IMR-90 (cell line): ENCODE data around the gene PIK3R5. TPM values are rescaled to one million over a fixed set of nuclear protein-coding genes. Genes with fewer than 3 reads are reported as not detected.

Experiments
- ATAC-seq: fragments of 200-7000 bp; cut with Tn5 transposase; 2 replicates; pipeline ENCODE4 v1.9.1; 2020; ENCODE audit warnings: low read depth, mild to moderate bottlenecking, moderate library complexity
- BruUV-seq: library from RNA; stranded (reverse); fragments of 400-500 nt; replicated peaks from 2 replicates; lab custom pipeline; 2021; lab: Mats Ljungman, UMichigan
- CTCF ChIA-PET: fragments of 300-600 bp; formaldehyde crosslinking; extraction: SDS; loops from one replicate; lab custom pipeline; 2021; ENCODE audit warnings: antibody characterized with exemption; lab: Yijun Ruan, JAX
- POLR2A ChIA-PET: fragments of 300-600 bp; sonication (Branson Sonifier 250); formaldehyde crosslinking; loops from one replicate; lab custom pipeline; 2022; ENCODE audit warnings: antibody characterized with exemption; ENCODE audit not compliant: unreplicated experiment; lab: Charles Lee
- DNase-seq: peaks from one replicate; pipeline ENCODE4 v3.0.0; 2013
- H2AFZ ChIP-seq: replicated peaks from 2 replicates; pipeline ENCODE3; 2013; ENCODE audit warnings: low read length, mild to moderate bottlenecking; ENCODE audit not compliant: poor library complexity
- H2AK5ac ChIP-seq: 2 replicates; pipeline ENCODE4 v1.6.1; 2013; ENCODE audit warnings: low read depth, low read length, inconsistent platforms
- H2AK9ac ChIP-seq: replicated peaks from 2 replicates; pipeline ENCODE3; 2013; ENCODE audit warnings: mild to moderate bottlenecking, low read depth, low read length, moderate library complexity; ENCODE audit not compliant: poor library complexity
- H2BK120ac ChIP-seq: 2 replicates; pipeline ENCODE4 v1.6.1; 2013; ENCODE audit warnings: low read depth, low read length, inconsistent platforms
- H2BK15ac ChIP-seq: 3 replicates; pipeline ENCODE4 v1.6.1; 2013; ENCODE audit warnings: low read depth, low read length, inconsistent platforms
- H2BK20ac ChIP-seq: 2 replicates; pipeline ENCODE4 v1.6.1; 2013; ENCODE audit warnings: low read depth, mild to moderate bottlenecking, inconsistent platforms, low read length, moderate library complexity
- H2BK5ac ChIP-seq: 2 replicates; pipeline ENCODE4 v1.6.1; 2013; ENCODE audit warnings: mild to moderate bottlenecking, low read depth, low read length, inconsistent platforms; ENCODE audit not compliant: poor library complexity, severe bottlenecking
- H3K14ac ChIP-seq: replicated peaks from 2 replicates; pipeline ENCODE4 v1.6.1; 2013; ENCODE audit warnings: low read depth, low read length, inconsistent platforms
- H3K18ac ChIP-seq: 2 replicates; pipeline ENCODE4 v1.6.1; 2013; ENCODE audit warnings: low read depth, low read length, control low read depth
- H3K23ac ChIP-seq: 2 replicates; pipeline ENCODE4 v1.6.1; 2013; ENCODE audit warnings: low read depth, low read length, inconsistent platforms
- H3K27ac ChIP-seq: 2 replicates; pipeline ENCODE4 v1.5.1; 2013; ENCODE audit warnings: mild to moderate bottlenecking, control low read depth, low read length; ENCODE audit not compliant: insufficient read depth
- H3K27me3 ChIP-seq: 2 replicates; pipeline ENCODE4 v1.6.1; 2013; ENCODE audit warnings: low read length; ENCODE audit not compliant: control insufficient read depth, insufficient read depth
- H3K36me3 ChIP-seq: 2 replicates; pipeline ENCODE4 v1.6.1; 2013; ENCODE audit warnings: low read length, mixed read lengths; ENCODE audit not compliant: control insufficient read depth, insufficient read depth
- H3K4ac ChIP-seq: 2 replicates; pipeline ENCODE4 v1.6.1; 2013; ENCODE audit warnings: low read depth, low read length, inconsistent platforms
- H3K4me1 ChIP-seq: 2 replicates; pipeline ENCODE4 v1.6.1; 2013; ENCODE audit warnings: low read length, mixed read lengths; ENCODE audit not compliant: control insufficient read depth, insufficient read depth
- H3K4me2 ChIP-seq: 2 replicates; pipeline ENCODE4 v1.6.1; 2013; ENCODE audit warnings: low read depth, mild to moderate bottlenecking, control low read depth, low read length, moderate library complexity
- H3K4me3 ChIP-seq: 2 replicates; pipeline ENCODE4 v1.5.1; 2013; ENCODE audit warnings: low read depth, mild to moderate bottlenecking, control low read depth, low read length, moderate library complexity; ENCODE audit not compliant: insufficient read depth
- H3K56ac ChIP-seq: 2 replicates; pipeline ENCODE4 v1.6.1; 2013; ENCODE audit warnings: low read length, inconsistent platforms; ENCODE audit not compliant: insufficient read depth; ENCODE audit errors: extremely low read depth
- H3K79me1 ChIP-seq, 2 experiments: 2 replicates each; pipeline ENCODE4 v1.6.1; 2013; ENCODE audit warnings: low read length in 2 of 2, inconsistent platforms in 1 of 2, low read depth in 1 of 2
- H3K9ac ChIP-seq: 2 replicates; pipeline ENCODE4 v1.6.1; 2013; ENCODE audit warnings: low read depth, low read length, control low read depth
- H3K9me1 ChIP-seq: 2 replicates; pipeline ENCODE4 v1.6.1; 2013; ENCODE audit warnings: low read length, inconsistent platforms; ENCODE audit not compliant: insufficient read depth
- H3K9me3 ChIP-seq: 2 replicates; pipeline ENCODE4 v1.6.1; 2013; ENCODE audit warnings: low read length; ENCODE audit not compliant: control insufficient read depth, insufficient read depth
- H4K20me1 ChIP-seq: 2 replicates; pipeline ENCODE4 v1.6.1; 2013; ENCODE audit warnings: low read length, inconsistent platforms; ENCODE audit not compliant: insufficient read depth
- H4K5ac ChIP-seq: 2 replicates; pipeline ENCODE4 v1.6.1; 2013; ENCODE audit warnings: mild to moderate bottlenecking, low read depth, low read length, control low read depth
- H4K8ac ChIP-seq, 2 experiments: 2 replicates each; pipeline ENCODE4 v1.6.1; 2013; ENCODE audit warnings: low read depth in 2 of 2, low read length in 2 of 2, control low read depth in 1 of 2, inconsistent platforms in 1 of 2
- H4K91ac ChIP-seq: 2 replicates; pipeline ENCODE4 v1.6.1; 2013; ENCODE audit warnings: low read depth, low read length, inconsistent platforms; ENCODE audit not compliant: insufficient read depth
- BHLHE40 ChIP-seq: fragments of 150-350 bp; IDR thresholded peaks from 2 replicates; pipeline ENCODE4 v1.6.1; 2016; ENCODE audit warnings: mild to moderate bottlenecking, low read depth, low read length
- CHD1 ChIP-seq: IDR thresholded peaks from 2 replicates; pipeline ENCODE4 v1.6.1; 2012; ENCODE audit warnings: low read depth, low read length, improper control_type of control experiment
- FOS ChIP-seq: fragments of 150-350 bp; IDR thresholded peaks from 2 replicates; pipeline ENCODE4 v1.6.1; 2016; ENCODE audit warnings: low read depth, low read length
- MXI1 ChIP-seq: IDR thresholded peaks from 2 replicates; pipeline ENCODE4 v1.6.1; 2012; ENCODE audit warnings: low read depth, mild to moderate bottlenecking, low read length, moderate library complexity, borderline replicate concordance
- NFE2L2 ChIP-seq: fragments of 150-350 bp; IDR thresholded peaks from 2 replicates; pipeline ENCODE4 v1.6.1; 2016; ENCODE audit warnings: low read depth, mild to moderate bottlenecking, low read length
- RAD21 ChIP-seq: IDR thresholded peaks from 2 replicates; pipeline ENCODE4 v1.6.1; 2012; ENCODE audit warnings: low read length, improper control_type of control experiment
- RCOR1 ChIP-seq: IDR thresholded peaks from 2 replicates; pipeline ENCODE4 v1.6.1; 2012; ENCODE audit warnings: mild to moderate bottlenecking, low read length, improper control_type of control experiment; ENCODE audit not compliant: insufficient replicate concordance
- WGBS, 2 experiments: methylation state at CpG; one replicate each; pipeline versions ENCODE4 v1.1.5 to v1.1.7; 2013; ENCODE audit warnings: missing lambda C conversion rate in 2 of 2; ENCODE audit not compliant: insufficient read length in 1 of 2; ENCODE audit errors: extremely low coverage in 2 of 2; 5-methylcytosine and 5-hydroxymethylcytosine counted together
- dilution Hi-C: fragments of 300-500 bp; cut with HindIII; formaldehyde crosslinking; loops from one replicate; pipeline ENCODE4 v1.14.3; 2018; ENCODE audit warnings: low sequenced_read_pairs; ENCODE audit not compliant: unreplicated experiment
- in situ Hi-C: fragments of 300-500 bp; cut with MboI; formaldehyde crosslinking; loops from 3 replicates; pipeline ENCODE4 v1.14.3; 2019; ENCODE audit warnings: low sequenced_read_pairs, inconsistent platforms, mixed read lengths
- intact Hi-C: fragments of 100-400 bp; cut with micrococcal nuclease; formaldehyde crosslinking; loops from 2 replicates; pipeline ENCODE4 v1.10.0; 2022
- polyA plus RNA-seq, 3 experiments: library from polyadenylated mRNA; depleted of rRNA; stranded (reverse); fragments of >200 nt; gene quantifications; 2 replicates each; pipeline ENCODE4 v1.2.3, GENCODE V29; 2012; ENCODE audit warnings: low replicate concordance in 1 of 3
- total RNA-seq: library from RNA; depleted of rRNA; stranded (reverse); fragments of >200 nt; gene quantifications from 2 replicates; pipeline ENCODE4 v1.2.3, GENCODE V29; 2012
- TF ChIP-seq, protein P1 (sequence below): conservative IDR thresholded peaks from 2 replicates; pipeline ENCODE4 v1.5.1; 2012; ENCODE audit warnings: mild to moderate bottlenecking, low read depth, low read length, improper control_type of control experiment

Gene PIK3R5
- total and polyA plus RNA-seq, 2 of the 4 experiments (the other 2 are of a cell fraction), result not detected

DNA sequence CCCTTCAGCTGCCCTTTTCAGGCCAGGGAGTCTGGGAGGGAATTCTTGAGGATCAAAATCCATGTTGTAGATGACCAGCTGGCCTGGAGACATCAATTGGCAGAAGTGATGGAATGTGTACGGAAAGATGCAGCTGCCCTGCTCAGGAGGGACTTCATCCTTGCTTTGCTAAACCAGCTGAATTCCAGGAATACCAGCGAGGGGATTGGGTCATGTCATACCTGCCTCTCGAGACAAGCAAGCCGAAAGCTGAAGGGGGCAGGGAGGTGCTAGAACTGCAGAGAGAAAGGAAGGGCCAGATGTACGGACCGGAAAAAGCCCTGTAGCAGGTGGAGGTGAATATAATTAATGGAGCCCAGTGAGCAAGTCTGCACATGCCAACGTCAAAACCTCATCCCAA, 30.2 kb upstream of the PIK3R5 start:
- no peak overlapping the region for H2BK20ac ChIP-seq
- POLR2A ChIA-PET, result no interaction called here
- H4K8ac ChIP-seq, result no peak overlapping the region
- no peak overlapping the region for H2BK15ac ChIP-seq
- dilution Hi-C loops (no loop called here), intact Hi-C loops (loop anchor here (10.0 kb wide), 2 partner anchors 349 to 439 kb away; no protein-coding TSS in a partner anchor), in situ Hi-C loops (no loop called here)
- no peak overlapping the region for H2BK120ac ChIP-seq
- H3K4me2 ChIP-seq, result no peak overlapping the region
- no peak overlapping the region for H3K23ac ChIP-seq
- H3K4me1 ChIP-seq, result no peaks in the 10 kb centered on the region
- H3K79me1 ChIP-seq, result no peaks in the 10 kb centered on the region
- H2AK9ac ChIP-seq, result no peak overlapping the region
- no peaks in the 10 kb centered on the region for H3K36me3 ChIP-seq
- H2AFZ ChIP-seq, result no peak overlapping the region
- no peaks in the 10 kb centered on the region for H4K20me1 ChIP-seq
- no peaks in the 10 kb centered on the region for H3K9me3 ChIP-seq
- H3K4me3 ChIP-seq, result no peak overlapping the region
- no peak overlapping the region for H3K4ac ChIP-seq
- H2AK5ac ChIP-seq, result no peak overlapping the region
- no peak overlapping the region for H3K9ac ChIP-seq
- no TSS peak for BruUV-seq
- no peak overlapping the region for H4K91ac ChIP-seq
- no peak for TF ChIP-seq BHLHE40
- TF ChIP-seq RCOR1, result no peak
- no peak for TF ChIP-seq CHD1
- TF ChIP-seq, protein P1, sequence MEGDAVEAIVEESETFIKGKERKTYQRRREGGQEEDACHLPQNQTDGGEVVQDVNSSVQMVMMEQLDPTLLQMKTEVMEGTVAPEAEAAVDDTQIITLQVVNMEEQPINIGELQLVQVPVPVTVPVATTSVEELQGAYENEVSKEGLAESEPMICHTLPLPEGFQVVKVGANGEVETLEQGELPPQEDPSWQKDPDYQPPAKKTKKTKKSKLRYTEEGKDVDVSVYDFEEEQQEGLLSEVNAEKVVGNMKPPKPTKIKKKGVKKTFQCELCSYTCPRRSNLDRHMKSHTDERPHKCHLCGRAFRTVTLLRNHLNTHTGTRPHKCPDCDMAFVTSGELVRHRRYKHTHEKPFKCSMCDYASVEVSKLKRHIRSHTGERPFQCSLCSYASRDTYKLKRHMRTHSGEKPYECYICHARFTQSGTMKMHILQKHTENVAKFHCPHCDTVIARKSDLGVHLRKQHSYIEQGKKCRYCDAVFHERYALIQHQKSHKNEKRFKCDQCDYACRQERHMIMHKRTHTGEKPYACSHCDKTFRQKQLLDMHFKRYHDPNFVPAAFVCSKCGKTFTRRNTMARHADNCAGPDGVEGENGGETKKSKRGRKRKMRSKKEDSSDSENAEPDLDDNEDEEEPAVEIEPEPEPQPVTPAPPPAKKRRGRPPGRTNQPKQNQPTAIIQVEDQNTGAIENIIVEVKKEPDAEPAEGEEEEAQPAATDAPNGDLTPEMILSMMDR, result no peak
- TF ChIP-seq MXI1, result no peak
- no peak for TF ChIP-seq FOS
- no peak for TF ChIP-seq NFE2L2
- TF ChIP-seq RAD21, result no peak
- no peak overlapping the region for H2BK5ac ChIP-seq
- H3K14ac ChIP-seq, result no peak overlapping the region
- ATAC-seq (no peak), DNase-seq (no peak)
- CTCF ChIA-PET, result interaction anchor here (1.8 kb wide), 1 partner anchor 525 kb away, joined by 6 read pairs; no protein-coding TSS in a partner anchor
- no peaks in the 10 kb centered on the region for H3K9me1 ChIP-seq
- no peak overlapping the region for H3K56ac ChIP-seq
- H4K5ac ChIP-seq, result no peak overlapping the region
- no peaks in the 10 kb centered on the region for H3K27me3 ChIP-seq
- H3K18ac ChIP-seq, result no peak overlapping the region
- WGBS, 2 experiments, result 40% methylated on average over 2 of the region's 7 CpGs; no CpG with 5 or more reads in 1 of the 2 experiments
- no peak overlapping the region for H3K27ac ChIP-seq
